Measurements from ENCODE around the gene NAXE.

Gene NAXE

GRCh38 chr1:156599811-156600210, 8.2 kb downstream of the NAXE start:
- Histone ChIP-seq H3K9me3 (replicated peaks in 1 of 2; ENCODE audit: control insufficient read depth in 2 of 2, insufficient read depth in 1 of 2, low read depth in 1 of 2, low read length in 2 of 2) (no peaks in the 10 kb centered on the region), H3K4me3 (ENCODE audit: low read length in 2 of 2) (peak overlapping the region in 1 of 2 donors; percentile 17), H3K4me1 (ENCODE audit: control insufficient read depth in 2 of 2, insufficient read depth in 1 of 2, low read depth in 1 of 2, low read length in 2 of 2) (peaks cover 4 to 5% of the 10 kb centered on the region in 2 donors), H3K14ac (ENCODE audit: low read length) (no peak overlapping the region), H2BK15ac (ENCODE audit: low read length) (no peak overlapping the region), H4K91ac (ENCODE audit: low read depth, low read length, poor library complexity) (no peak overlapping the region), H2AFZ (ENCODE audit: low read length) (no peak overlapping the region), H3K36me3 (replicated peaks in 1 of 2; ENCODE audit: control insufficient read depth in 2 of 2, insufficient read depth in 2 of 2, low read length in 2 of 2) (peaks cover 30 to 50% of the 10 kb centered on the region in 2 donors), H2BK5ac (ENCODE audit: low read length) (no peak overlapping the region), H3K18ac (ENCODE audit: low read length) (no peak overlapping the region), H3K4ac (ENCODE audit: low read length) (no peak overlapping the region), H3K9ac (ENCODE audit: low read depth, low read length, poor library complexity) (no peak overlapping the region), H3K79me1 (ENCODE audit: low read depth, low read length) (peaks cover 4% of the 10 kb centered on the region), H3K27ac (replicated peaks; ENCODE audit: low read length) (no peak overlapping the region), H2AK5ac (ENCODE audit: low read depth, low read length) (no peak overlapping the region), H3K4me2 (ENCODE audit: insufficient read depth, low read length, poor library complexity, severe bottlenecking) (no peak overlapping the region), H3K23ac (ENCODE audit: low read depth, low read length, poor library complexity) (no peak overlapping the region), H3K27me3 (ENCODE audit: control insufficient read depth in 3 of 3, insufficient read depth in 3 of 3, low read depth in 1 of 3, low read length in 3 of 3) (no peaks in the 10 kb centered on the region), H2BK120ac (ENCODE audit: low read depth, low read length) (no peak overlapping the region), H4K8ac (ENCODE audit: low read depth, low read length) (no peak overlapping the region), H2BK12ac (ENCODE audit: low read length) (no peak overlapping the region)
- WGBS, 2 donors (ENCODE audit: extremely low coverage in 2 of 2, insufficient read length in 2 of 2, insufficient replicate concordance in 1 of 2), result no CpG with 5 or more reads among the region's 3 CpGs
- DNase-seq (ENCODE audit: low spot score), result no peak

DNA sequence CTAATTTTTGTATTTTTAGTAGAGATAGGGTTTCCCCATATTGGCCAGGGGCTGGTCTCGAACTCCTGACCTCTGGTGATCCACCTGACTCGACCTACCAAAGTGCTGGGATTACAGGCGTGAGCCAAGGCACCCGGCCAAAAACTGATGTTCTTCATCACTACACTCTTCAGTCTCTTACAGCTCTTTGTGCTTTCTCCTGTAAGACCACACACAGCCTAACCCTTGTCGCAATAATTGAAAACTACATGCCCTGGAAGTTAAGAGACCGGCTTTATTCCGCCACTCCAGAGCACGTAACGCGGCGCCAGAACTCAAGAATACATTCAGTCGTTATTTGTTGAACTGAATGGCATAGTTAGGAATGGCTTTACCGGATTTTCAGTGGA, 9.2 kb downstream of the NAXE start:
- peak overlapping the region; percentile 72 for H3K4me2 ChIP-seq (ENCODE audit: insufficient read depth, low read length, poor library complexity, severe bottlenecking)

DNA sequence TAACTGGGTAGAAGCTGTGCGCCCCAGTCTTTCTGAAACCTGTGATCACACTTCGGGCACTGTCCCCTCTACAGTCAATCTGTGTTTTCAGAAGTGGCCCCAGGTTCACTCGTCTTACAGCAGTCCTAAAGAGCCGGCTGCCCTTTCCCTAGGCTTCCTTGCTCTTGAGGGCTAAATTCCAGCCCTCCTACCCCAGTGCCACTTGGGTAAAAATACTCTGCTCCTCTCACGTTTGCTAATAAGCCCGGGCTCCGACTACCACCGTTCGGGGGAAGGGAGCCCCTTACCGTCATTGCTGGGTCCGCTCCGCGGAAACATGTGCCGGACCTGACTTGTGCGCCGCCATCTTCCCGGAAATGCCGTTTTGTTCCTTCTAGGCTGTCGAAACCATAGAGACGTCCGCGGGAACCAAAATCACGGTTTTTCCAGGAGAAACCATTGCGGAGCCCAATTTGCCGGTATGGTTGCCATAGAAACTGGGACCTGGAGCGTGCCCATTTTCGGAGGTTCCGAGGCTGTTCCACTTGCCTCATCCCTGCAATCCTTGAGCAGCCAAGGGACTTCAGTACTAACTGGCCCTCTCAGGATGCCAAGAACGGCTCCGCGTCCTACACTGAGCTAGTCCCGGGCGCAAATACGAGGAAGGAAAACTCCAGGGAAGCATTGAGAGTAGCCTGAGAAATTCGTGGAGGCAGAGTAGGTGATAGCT, 9.7 kb downstream of the NAXE start, which contains the start of gene GPATCH4:
TSS of gene GPATCH4 (minus strand) at position 358 of the 709 bp plus-strand sequence.
- H3K79me1 ChIP-seq (ENCODE audit: low read depth, low read length), result peaks cover 4% of the 10 kb centered on the region
- peak; percentile 73 for DNase-seq (ENCODE audit: low spot score)
- H3K23ac ChIP-seq (ENCODE audit: low read depth, low read length, poor library complexity), result no peak within 1 kb of the TSS
- H2BK15ac ChIP-seq (ENCODE audit: low read length), result no peak within 1 kb of the TSS
- no peak within 1 kb of the TSS for H2AK5ac ChIP-seq (ENCODE audit: low read depth, low read length)
- H2BK5ac ChIP-seq (ENCODE audit: low read length), result peak within 1 kb of the TSS; percentile 30
- H3K18ac ChIP-seq (ENCODE audit: low read length), result peak within 1 kb of the TSS; percentile 83
- H3K9me3 ChIP-seq (replicated peaks in 1 of 2; ENCODE audit: control insufficient read depth in 2 of 2, insufficient read depth in 1 of 2, low read depth in 1 of 2, low read length in 2 of 2), result no peaks in the 10 kb centered on the region
- no peak within 1 kb of the TSS for H3K4ac ChIP-seq (ENCODE audit: low read length)
- peak within 1 kb of the TSS; percentile 72 for H3K4me2 ChIP-seq (ENCODE audit: insufficient read depth, low read length, poor library complexity, severe bottlenecking)
- H3K4me3 ChIP-seq (ENCODE audit: low read length in 2 of 2), result peak within 1 kb of the TSS; percentile 74 to 86
- no peak within 1 kb of the TSS for H3K14ac ChIP-seq (ENCODE audit: low read length)
- H4K91ac ChIP-seq (ENCODE audit: low read depth, low read length, poor library complexity), result no peak within 1 kb of the TSS
- peak within 1 kb of the TSS; percentile 93 for H2AFZ ChIP-seq (ENCODE audit: low read length)
- peaks cover 19 to 35% of the 10 kb centered on the region in 2 donors for H3K36me3 ChIP-seq (replicated peaks in 1 of 2; ENCODE audit: control insufficient read depth in 2 of 2, insufficient read depth in 2 of 2, low read length in 2 of 2)
- H2BK120ac ChIP-seq (ENCODE audit: low read depth, low read length), result no peak within 1 kb of the TSS
- no peak within 1 kb of the TSS for H4K8ac ChIP-seq (ENCODE audit: low read depth, low read length)
- H3K27me3 ChIP-seq (ENCODE audit: control insufficient read depth in 3 of 3, insufficient read depth in 3 of 3, low read depth in 1 of 3, low read length in 3 of 3), result no peaks in the 10 kb centered on the region
- peaks cover 2 to 5% of the 10 kb centered on the region in 2 donors for H3K4me1 ChIP-seq (ENCODE audit: control insufficient read depth in 2 of 2, insufficient read depth in 1 of 2, low read depth in 1 of 2, low read length in 2 of 2)
- H3K27ac ChIP-seq (replicated peaks; ENCODE audit: low read length), result peak within 1 kb of the TSS; percentile 82
- no CpG with 5 or more reads among the region's 35 CpGs for WGBS, 2 donors (ENCODE audit: extremely low coverage in 2 of 2, insufficient read length in 2 of 2, insufficient replicate concordance in 1 of 2)
- H2BK12ac ChIP-seq (ENCODE audit: low read length), result no peak within 1 kb of the TSS
- H3K9ac ChIP-seq (ENCODE audit: low read depth, low read length, poor library complexity), result peak within 1 kb of the TSS; percentile 75

More for the DNA sequence above, 9.2 kb downstream of the NAXE start:
- Histone ChIP-seq H3K4ac (ENCODE audit: low read length) (no peak overlapping the region), H3K18ac (ENCODE audit: low read length) (no peak overlapping the region), H4K91ac (ENCODE audit: low read depth, low read length, poor library complexity) (no peak overlapping the region), H3K14ac (ENCODE audit: low read length) (no peak overlapping the region), H3K23ac (ENCODE audit: low read depth, low read length, poor library complexity) (no peak overlapping the region), H3K27me3 (ENCODE audit: control insufficient read depth in 3 of 3, insufficient read depth in 3 of 3, low read depth in 1 of 3, low read length in 3 of 3) (no peaks in the 10 kb centered on the region), H3K79me1 (ENCODE audit: low read depth, low read length) (peaks cover 4% of the 10 kb centered on the region), H2AK5ac (ENCODE audit: low read depth, low read length) (no peak overlapping the region), H3K27ac (replicated peaks; ENCODE audit: low read length) (no peak overlapping the region), H2AFZ (ENCODE audit: low read length) (peak overlapping the region; percentile 93), H3K4me3 (ENCODE audit: low read length in 2 of 2) (peak overlapping the region; percentile 74 to 86), H2BK5ac (ENCODE audit: low read length) (no peak overlapping the region), H3K9me3 (replicated peaks in 1 of 2; ENCODE audit: control insufficient read depth in 2 of 2, insufficient read depth in 1 of 2, low read depth in 1 of 2, low read length in 2 of 2) (no peaks in the 10 kb centered on the region), H3K36me3 (replicated peaks in 1 of 2; ENCODE audit: control insufficient read depth in 2 of 2, insufficient read depth in 2 of 2, low read length in 2 of 2) (peaks cover 25 to 40% of the 10 kb centered on the region in 2 donors), H3K4me1 (ENCODE audit: control insufficient read depth in 2 of 2, insufficient read depth in 1 of 2, low read depth in 1 of 2, low read length in 2 of 2) (peaks cover 2 to 5% of the 10 kb centered on the region in 2 donors), H2BK15ac (ENCODE audit: low read length) (no peak overlapping the region), H4K8ac (ENCODE audit: low read depth, low read length) (no peak overlapping the region), H2BK120ac (ENCODE audit: low read depth, low read length) (no peak overlapping the region), H2BK12ac (ENCODE audit: low read length) (no peak overlapping the region), H3K9ac (ENCODE audit: low read depth, low read length, poor library complexity) (no peak overlapping the region)
- WGBS, 2 donors (ENCODE audit: extremely low coverage in 2 of 2, insufficient read length in 2 of 2, insufficient replicate concordance in 1 of 2), result no CpG with 5 or more reads among the region's 13 CpGs
- DNase-seq (ENCODE audit: low spot score), result no peak

GRCh38 chr1:156601892-156602291, 10.3 kb downstream of the NAXE start:
- H3K36me3 ChIP-seq (replicated peaks in 1 of 2; ENCODE audit: control insufficient read depth in 2 of 2, insufficient read depth in 2 of 2, low read length in 2 of 2), result peaks cover 15 to 29% of the 10 kb centered on the region in 2 donors
- H3K14ac ChIP-seq (ENCODE audit: low read length), result no peak overlapping the region
- H4K8ac ChIP-seq (ENCODE audit: low read depth, low read length), result no peak overlapping the region
- no peaks in the 10 kb centered on the region for H3K27me3 ChIP-seq (ENCODE audit: control insufficient read depth in 3 of 3, insufficient read depth in 3 of 3, low read depth in 1 of 3, low read length in 3 of 3)
- H2AK5ac ChIP-seq (ENCODE audit: low read depth, low read length), result no peak overlapping the region
- no peak overlapping the region for H3K4ac ChIP-seq (ENCODE audit: low read length)
- peak overlapping the region; percentile 54 for H3K4me2 ChIP-seq (ENCODE audit: insufficient read depth, low read length, poor library complexity, severe bottlenecking)
- H4K91ac ChIP-seq (ENCODE audit: low read depth, low read length, poor library complexity), result no peak overlapping the region
- H3K27ac ChIP-seq (replicated peaks; ENCODE audit: low read length), result peak overlapping the region; percentile 82
- peaks cover 4% of the 10 kb centered on the region for H3K79me1 ChIP-seq (ENCODE audit: low read depth, low read length)
- H2BK5ac ChIP-seq (ENCODE audit: low read length), result peak overlapping the region; percentile 30
- H2BK12ac ChIP-seq (ENCODE audit: low read length), result no peak overlapping the region
- H3K18ac ChIP-seq (ENCODE audit: low read length), result no peak overlapping the region
- no peak overlapping the region for H3K9ac ChIP-seq (ENCODE audit: low read depth, low read length, poor library complexity)
- WGBS, 2 donors (ENCODE audit: extremely low coverage in 2 of 2, insufficient read length in 2 of 2, insufficient replicate concordance in 1 of 2), result no CpG with 5 or more reads among the region's 12 CpGs
- H2BK15ac ChIP-seq (ENCODE audit: low read length), result no peak overlapping the region
- H3K23ac ChIP-seq (ENCODE audit: low read depth, low read length, poor library complexity), result no peak overlapping the region
- no peak overlapping the region for H2BK120ac ChIP-seq (ENCODE audit: low read depth, low read length)
- H3K4me1 ChIP-seq (ENCODE audit: control insufficient read depth in 2 of 2, insufficient read depth in 1 of 2, low read depth in 1 of 2, low read length in 2 of 2), result peaks cover 2 to 5% of the 10 kb centered on the region in 2 donors
- peak overlapping the region; percentile 74 to 86 for H3K4me3 ChIP-seq (ENCODE audit: low read length in 2 of 2)
- DNase-seq (ENCODE audit: low spot score), result no peak
- H2AFZ ChIP-seq (ENCODE audit: low read length), result peak overlapping the region; percentile 93
- no peaks in the 10 kb centered on the region for H3K9me3 ChIP-seq (replicated peaks in 1 of 2; ENCODE audit: control insufficient read depth in 2 of 2, insufficient read depth in 1 of 2, low read depth in 1 of 2, low read length in 2 of 2)

Data from neuronal stem cell (in vitro differentiated cells).